Lower leg skin (tissue), 4 donors: ENCODE measurements around the gene ARRDC2. TPM values are rescaled to one million over a fixed set of nuclear protein-coding genes. Genes with fewer than 3 reads are reported as not detected.

Source experiments
- DNase-seq, 2 donors: peaks; one replicate each; pipeline ENCODE4 v3.0.0-alpha.2; 2019; ENCODE audit warnings: low spot score in 2 of 2
- H3K4me3 ChIP-seq: fragments of 200-600 bp; sonication (generic); 2 replicates; pipeline ENCODE4 v1.5.1; 2017; ENCODE audit warnings: mild to moderate bottlenecking, low read depth; ENCODE audit not compliant: poor library complexity, severe bottlenecking
- CTCF ChIP-seq, 3 donors: fragments of 450-650 bp; IDR thresholded peaks; one replicate each; pipeline ENCODE4 v1.5.1; 2016; ENCODE audit warnings: antibody characterized with exemption in 3 of 3, mild to moderate bottlenecking in 3 of 3, moderate library complexity in 2 of 3
- POLR2A ChIP-seq, 2 donors: fragments of 450-650 bp; IDR thresholded peaks; one replicate each; pipeline ENCODE4 v1.6.1; 2016 to 2017; ENCODE audit warnings: antibody characterized with exemption in 2 of 2, mild to moderate bottlenecking in 1 of 2, moderate library complexity in 1 of 2
- WGBS, 2 donors: methylation state at CpG; one replicate each; pipeline ENCODE4 v1.1.5; 2018; 5-methylcytosine and 5-hydroxymethylcytosine counted together
- intact Hi-C: fragments of 100-400 bp; cut with DNase I; formaldehyde crosslinking; loops from one replicate; pipeline ENCODE4 v1.15.0; 2023; ENCODE audit warnings: low total_unique reads
- total RNA-seq, 4 donors: library from RNA; depleted of rRNA; stranded (reverse); fragments of >200 nt; gene quantifications; one replicate each; pipeline ENCODE4 v1.1.0, GENCODE V29; 2016

The ARRDC2 gene
- total RNA-seq, 4 donors from 2014 or later, result 54.1 to 92.8 (median 73.5) TPM

- intact Hi-C loops, result no loop called here
- WGBS, 2 donors, result 59 to 64% methylated on average over 2 of the region's 2 CpGs
- H3K4me3 ChIP-seq, result no peak overlapping the region
- no peak for TF ChIP-seq POLR2A (IDR thresholded peaks at IDR 0.05)
- TF ChIP-seq CTCF (IDR thresholded peaks at IDR 0.05), result no peak
- no peak for DNase-seq
Measured at GRCh38 chr19:18041054-18041453, 33.1 kb downstream of the ARRDC2 start.

DNA sequence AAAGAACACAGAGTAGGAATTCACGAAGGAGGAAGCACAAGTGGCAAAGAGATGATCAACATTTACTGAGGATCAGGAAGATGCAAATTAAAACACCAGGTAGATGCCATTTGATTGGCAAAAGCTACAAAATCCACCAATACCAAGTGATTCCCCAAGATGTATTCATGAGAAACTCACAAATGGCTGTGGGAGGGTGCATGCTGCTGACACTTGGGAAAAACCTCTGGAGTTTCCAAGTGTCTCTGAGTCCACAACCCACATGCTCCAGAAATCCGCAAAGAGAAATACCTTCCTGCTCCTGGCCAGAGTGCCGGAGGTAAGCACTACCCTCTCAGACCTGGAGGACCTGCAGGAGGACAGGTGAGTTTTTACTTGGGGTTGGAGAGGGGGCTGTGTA, 35.7 kb downstream of the ARRDC2 start:
- no peak overlapping the region for H3K4me3 ChIP-seq
- no peak for DNase-seq
- no peak for TF ChIP-seq CTCF (IDR thresholded peaks at IDR 0.05)
- no peak for TF ChIP-seq POLR2A (IDR thresholded peaks at IDR 0.05)
- WGBS, 2 donors, result 91 to 96% methylated on average over 3 of the region's 3 CpGs
- intact Hi-C loops, result no loop called here

DNA sequence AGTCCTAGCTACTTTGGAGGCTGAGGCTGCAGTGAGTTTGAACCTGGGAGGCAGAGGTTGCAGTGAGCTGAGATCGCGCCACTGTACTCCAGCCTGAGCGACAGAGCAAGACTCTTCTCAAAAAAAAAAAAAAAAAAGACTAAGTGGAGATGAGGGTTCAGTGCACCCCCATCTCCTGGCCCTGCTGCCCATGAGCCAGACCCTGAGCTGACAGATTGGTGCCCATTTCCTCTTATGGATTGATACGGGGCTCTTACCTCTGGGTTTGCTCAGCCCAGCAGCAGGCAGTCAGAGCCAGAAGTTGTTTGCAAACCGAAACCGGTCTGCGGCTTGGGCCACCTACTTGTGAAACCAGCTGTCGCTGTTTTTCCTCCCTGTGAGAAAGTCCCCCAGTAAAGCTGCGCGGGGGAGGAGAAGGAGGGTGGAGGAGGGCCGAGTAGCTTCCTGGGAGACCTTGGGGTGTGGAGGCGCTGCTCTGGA, 36.9 kb downstream of the ARRDC2 start:
- no peak overlapping the region for H3K4me3 ChIP-seq
- 8 to 12% methylated on average over 12 of the region's 12 CpGs for WGBS, 2 donors
- TF ChIP-seq POLR2A (IDR thresholded peaks at IDR 0.05) (no peak), CTCF (IDR thresholded peaks at IDR 0.05) (no peak)
- DNase-seq, result peak; percentile 73 to 93
- intact Hi-C loops, result no loop called here

- no peak for DNase-seq
- intact Hi-C loops, result no loop called here
- no peak overlapping the region for H3K4me3 ChIP-seq
- WGBS, 2 donors, result 82 to 84% methylated on average over 7 of the region's 7 CpGs
- TF ChIP-seq CTCF (IDR thresholded peaks at IDR 0.05) (no peak), POLR2A (IDR thresholded peaks at IDR 0.05) (no peak)
Measured at GRCh38 chr19:18045307-18046050, 37.5 kb downstream of the ARRDC2 start.

- DNase-seq, result no peak
Measured at GRCh38 chr19:18046059-18046718, 38.2 kb downstream of the ARRDC2 start.

More at GRCh38 chr19:18046059-18046718, 38.2 kb downstream of the ARRDC2 start:
- WGBS, 2 donors, result 47 to 52% methylated on average over 14 of the region's 14 CpGs
- no peak overlapping the region for H3K4me3 ChIP-seq
- TF ChIP-seq CTCF (IDR thresholded peaks at IDR 0.05), result no peak
- TF ChIP-seq POLR2A (IDR thresholded peaks at IDR 0.05), result no peak
- intact Hi-C loops, result no loop called here
